NK-92 treated with Interleukin-12 subunit alpha and Interleukin-12 subunit beta, amount 100 ng/mL, for 24 hours (cell line): ENCODE data around the gene ABHD8.
A peak's percentile ranks its signal among the peaks of the same experiment; 100 is the strongest.
"Not testable (repeated sequence)": the region's sequence is repeated elsewhere in the genome, so short reads cannot be mapped to it uniquely, and the experiment has no call there.

Experiments used
- DNase-seq: peaks from one replicate; lab custom pipeline; 2025; lab: John Stamatoyannopoulos, UW

ABHD8 gene

DNA sequence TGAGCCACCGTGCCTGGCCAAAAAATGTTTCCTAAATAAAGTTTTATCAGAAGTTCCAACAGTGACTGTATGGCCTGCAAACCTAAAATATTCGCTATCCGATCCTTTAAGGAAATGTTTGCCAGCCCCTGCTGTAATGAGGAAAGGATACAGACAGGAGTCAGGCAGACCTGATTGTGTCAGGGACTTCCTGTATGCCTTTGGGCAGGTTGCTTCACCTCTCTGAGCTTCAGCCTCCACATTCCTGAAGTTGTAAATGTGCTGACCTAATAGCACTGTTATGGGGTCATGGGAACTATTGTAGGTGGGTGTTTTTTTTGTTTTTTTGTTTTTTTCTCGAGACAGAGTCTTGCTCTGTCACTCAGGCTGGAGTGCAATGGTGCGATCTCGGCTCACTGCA, 6.2 kb downstream of the ABHD8 start:
- DNase-seq, result no peak

- no peak for DNase-seq
Measured at GRCh38 chr19:17296273-17296672, 7.0 kb downstream of the ABHD8 start.

- not testable (repeated sequence) for DNase-seq
Measured at GRCh38 chr19:17295551-17295950, 7.7 kb downstream of the ABHD8 start.

DNA sequence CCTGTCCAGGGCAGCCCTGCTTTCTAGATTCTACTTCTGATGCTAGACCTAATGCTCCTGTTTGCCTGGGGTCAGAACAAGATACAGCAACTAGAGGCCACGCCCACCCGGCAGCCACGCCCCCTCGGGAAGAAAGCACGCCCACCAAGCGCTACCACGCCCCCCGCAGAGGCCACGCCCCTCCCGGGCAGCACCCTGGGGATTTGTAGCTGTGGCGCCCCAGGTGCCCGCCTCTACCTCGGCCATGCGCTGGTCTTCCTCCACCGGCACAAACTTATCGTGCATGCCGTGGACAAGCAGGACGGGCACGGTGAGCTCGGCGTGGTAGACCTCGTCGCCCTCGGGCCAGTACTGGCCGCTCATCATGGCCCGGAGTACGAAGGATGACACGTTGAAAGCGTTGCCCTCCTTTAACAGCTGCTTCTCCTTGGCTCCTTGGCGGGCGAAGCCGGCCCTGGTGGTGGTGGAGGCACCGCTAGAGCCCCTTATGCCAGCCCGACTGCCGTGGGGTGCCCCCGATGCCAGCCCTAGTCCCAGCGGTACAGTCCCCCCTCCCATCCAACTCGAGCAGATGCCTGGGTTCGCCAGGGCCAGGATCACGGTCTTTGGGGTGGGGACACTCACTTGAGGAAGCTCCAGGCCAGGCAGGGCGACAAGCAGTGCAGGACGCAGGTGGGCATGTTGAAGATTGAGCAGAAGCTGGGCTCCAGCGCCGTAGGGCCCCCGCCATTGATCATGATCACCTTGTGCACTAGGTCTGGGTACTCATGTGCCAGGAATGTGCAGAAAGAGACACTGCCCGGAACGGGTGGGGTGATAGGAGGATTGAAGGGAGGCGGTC, 9.0 kb downstream of the ABHD8 start:
- DNase-seq, result peak; percentile 15

DNA sequence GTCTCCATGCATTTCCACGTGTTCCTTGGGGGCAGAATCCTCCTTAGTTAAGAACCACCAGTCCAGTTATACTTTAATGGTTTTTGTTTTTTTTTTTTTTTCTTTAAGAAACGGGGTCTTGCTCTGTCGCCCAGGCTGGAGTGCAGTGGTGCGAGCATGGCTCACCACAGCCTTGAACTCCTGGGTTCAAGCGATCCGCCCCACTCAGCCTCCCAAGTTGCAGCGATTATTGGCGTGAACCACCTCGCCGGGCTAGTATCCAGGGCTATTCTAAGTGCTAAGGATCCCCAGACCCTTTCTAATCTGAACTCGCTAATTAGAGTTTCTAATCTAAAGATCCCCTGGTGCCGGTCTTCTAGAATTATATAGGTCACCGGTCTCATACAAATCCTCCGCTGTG, 9.6 kb downstream of the ABHD8 start:
- no peak for DNase-seq

DNA sequence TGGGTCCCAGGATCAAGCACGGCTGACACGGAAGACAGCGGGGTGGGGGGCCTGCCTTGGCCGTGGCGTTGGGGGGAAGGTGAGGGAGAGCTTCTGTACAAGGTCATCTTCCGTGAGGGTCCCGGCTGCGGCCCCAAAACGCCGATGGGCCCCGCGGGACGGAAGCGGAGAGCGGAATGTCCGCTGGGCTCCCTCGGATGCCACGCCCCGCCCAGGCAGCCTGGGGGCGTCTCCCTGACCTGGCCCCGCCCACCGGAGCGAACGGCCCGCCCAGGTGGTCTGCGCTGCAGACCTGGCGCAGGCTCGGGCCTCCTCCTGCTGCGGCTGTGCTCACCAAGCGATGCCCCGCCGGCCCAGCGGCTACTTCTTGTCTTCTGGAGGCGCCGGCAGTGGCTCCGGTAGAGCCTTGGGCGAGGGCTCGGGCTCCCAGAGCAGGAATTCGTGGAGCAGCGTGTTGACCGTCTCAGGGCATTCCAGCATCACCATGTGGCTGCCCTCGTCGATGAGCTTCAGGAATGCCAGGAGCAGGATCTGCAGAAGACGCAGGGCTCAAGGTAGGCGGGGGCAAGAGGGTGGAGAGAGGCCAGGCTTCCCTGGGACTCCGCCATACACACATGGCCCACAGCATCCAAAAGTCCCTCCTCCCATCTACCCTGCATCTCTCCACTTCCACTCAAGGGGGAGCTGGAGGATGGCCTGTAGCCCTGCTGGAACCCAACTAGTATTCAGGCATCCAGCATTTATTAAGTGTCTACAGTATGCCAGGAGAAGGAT, 10.7 kb downstream of the ABHD8 start:
- no peak for DNase-seq

DNA sequence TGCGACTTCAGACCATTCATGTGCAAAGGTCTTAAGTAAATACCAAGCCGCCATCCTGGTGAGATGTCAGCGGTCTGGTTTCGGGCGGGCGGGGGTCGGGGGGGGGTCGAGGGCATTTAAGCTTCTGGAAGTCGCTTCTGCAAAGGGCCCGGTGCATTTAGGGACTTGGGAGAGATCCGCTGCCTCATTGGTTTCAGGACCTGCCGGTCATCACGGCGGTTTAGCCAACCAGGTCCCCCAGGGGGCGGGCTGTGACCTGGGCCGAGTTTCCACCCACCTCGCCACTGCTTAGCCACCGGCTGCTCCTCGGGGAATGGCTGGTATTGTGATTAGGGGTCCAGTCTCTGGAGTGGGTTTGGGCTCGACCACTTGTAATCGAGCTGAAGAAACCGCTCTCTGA, 13.7 kb downstream of the ABHD8 start:
- DNase-seq, result no peak

GRCh38 chr19:17286752-17287151, 16.5 kb downstream of the ABHD8 start:
- DNase-seq, result no peak

- DNase-seq, result no peak
Measured at GRCh38 chr19:17286263-17286662, 17.0 kb downstream of the ABHD8 start.

- no peak for DNase-seq
Measured at GRCh38 chr19:17285415-17286135, 17.6 kb downstream of the ABHD8 start.

- no peak for DNase-seq
Measured at GRCh38 chr19:17283504-17283996, 19.7 kb downstream of the ABHD8 start.

DNA sequence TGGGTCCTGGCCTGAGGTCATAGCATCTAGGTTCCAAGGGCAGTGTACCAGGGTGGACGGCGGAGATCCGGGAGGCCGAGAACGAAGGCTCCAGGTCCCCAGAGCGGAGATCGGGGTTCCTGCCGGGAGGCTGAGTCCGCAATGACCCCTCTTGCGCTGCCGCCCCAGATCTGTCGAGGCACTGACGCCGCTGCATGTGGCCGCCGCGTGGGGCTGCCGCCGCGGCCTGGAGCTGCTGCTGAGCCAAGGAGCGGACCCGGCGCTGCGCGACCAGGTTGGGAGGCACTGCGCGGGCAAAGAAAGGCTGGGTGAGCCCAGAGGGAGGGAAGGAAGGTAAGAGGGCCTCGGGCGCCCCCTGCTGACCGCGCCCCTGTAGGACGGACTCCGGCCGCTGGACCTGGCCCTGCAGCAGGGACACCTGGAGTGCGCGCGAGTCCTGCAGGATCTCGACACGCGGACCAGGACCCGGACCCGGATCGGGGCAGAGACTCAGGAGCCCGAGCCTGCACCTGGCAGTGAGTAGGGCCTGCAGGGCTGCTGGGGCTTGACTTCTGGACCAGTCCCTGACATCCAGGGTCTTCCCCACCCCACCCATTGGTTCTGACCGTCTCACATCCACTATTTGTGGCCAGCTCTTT, 20.6 kb downstream of the ABHD8 start:
- peak; percentile 23 for DNase-seq

- no peak for DNase-seq
Measured at GRCh38 chr19:17281391-17282304, 21.6 kb downstream of the ABHD8 start, which contains the start of gene ANKLE1. Gene ANKLE1, plus strand, starts transcription at chr19:17281901. Its CDS starts 20 bp downstream, at chr19:17281921.

DNA sequence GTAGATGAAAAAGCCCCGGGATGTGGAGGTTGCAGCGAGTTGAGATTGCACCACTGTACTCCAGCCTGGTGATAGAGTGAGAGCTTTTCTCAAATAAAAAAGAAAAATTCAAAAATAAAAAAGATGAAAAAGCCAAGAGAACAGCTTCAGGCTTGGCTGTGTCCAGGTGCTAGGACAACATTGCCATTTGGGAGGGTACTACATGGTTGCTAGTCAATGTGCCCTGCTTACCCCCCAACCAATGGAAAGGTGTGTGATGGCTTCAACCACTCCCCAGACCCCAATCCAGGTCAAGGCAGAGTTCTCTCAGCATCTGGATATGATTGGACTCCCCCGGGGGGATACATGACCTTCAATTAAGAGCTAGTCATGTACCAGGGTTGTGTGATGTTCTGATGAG, 23.8 kb downstream of the ABHD8 start:
- DNase-seq, result no peak

DNA sequence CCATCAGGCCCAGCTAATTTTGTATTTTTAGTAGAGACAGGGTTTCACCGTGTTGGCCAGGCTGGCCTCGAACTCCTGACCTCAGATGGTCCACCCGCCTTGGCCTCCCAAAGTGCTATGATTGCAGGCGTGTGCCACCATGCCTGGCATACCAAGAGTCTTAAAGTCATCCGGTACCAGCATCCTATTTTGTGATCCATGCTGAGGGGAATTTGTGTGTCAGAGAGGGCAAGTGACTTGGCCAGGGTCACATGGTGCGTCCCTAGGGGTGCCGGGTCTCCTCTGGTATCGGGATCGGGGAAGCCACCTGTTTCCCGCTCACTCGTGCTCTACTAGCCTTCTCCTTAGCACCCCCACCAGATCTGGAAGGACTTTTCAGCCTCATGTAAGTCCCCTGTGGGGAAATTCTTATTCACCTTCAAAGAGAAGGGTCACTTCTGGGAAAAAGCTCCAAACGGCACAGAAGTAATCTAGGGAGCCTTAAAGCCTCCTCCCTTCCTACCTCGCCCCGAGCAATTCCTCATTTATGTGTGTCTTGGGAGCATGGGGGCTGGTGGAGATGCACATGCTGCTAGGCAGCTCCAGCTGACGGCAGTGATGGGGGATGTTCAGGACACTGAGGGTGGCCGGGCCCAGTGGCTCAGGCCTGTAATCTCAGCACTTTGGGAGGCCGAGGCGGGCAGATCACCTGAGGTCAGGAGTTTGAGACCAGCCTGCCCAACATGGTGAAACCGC, 27.6 kb downstream of the ABHD8 start:
- no peak for DNase-seq

DNA sequence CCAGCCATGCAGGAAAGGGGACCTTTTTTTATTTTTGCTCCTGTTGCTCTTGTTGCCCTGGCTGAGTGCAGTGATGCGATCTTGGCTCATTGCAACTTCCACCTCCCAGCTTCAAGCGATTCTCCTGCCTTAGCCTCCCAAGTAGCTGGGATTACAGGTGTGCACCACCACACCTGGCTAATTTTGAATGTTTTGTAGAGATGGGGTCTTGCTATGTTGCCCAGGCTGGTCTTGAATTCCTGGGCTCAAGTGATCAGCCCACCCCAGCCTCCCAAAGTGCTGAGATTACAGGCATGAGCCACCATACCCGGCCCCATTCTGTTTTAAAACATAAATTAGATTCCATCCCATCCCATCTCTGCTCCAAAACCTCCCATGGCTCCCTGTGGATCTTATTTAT, 28.3 kb downstream of the ABHD8 start:
- DNase-seq, result not testable (repeated sequence)

GRCh38 chr19:17268754-17269153, 34.5 kb downstream of the ABHD8 start:
- no peak for DNase-seq

- DNase-seq, result peak; percentile 95
Measured at GRCh38 chr19:17266975-17267788, 36.0 kb downstream of the ABHD8 start, which contains the start of gene BABAM1. Gene BABAM1, plus strand, starts transcription at chr19:17267443. Its CDS starts 1,364 bp downstream, at chr19:17268807.

GRCh38 chr19:17266589-17266974, 36.6 kb downstream of the ABHD8 start:
- no peak for DNase-seq
